Measurements from ENCODE around the gene MED15.

DNA sequence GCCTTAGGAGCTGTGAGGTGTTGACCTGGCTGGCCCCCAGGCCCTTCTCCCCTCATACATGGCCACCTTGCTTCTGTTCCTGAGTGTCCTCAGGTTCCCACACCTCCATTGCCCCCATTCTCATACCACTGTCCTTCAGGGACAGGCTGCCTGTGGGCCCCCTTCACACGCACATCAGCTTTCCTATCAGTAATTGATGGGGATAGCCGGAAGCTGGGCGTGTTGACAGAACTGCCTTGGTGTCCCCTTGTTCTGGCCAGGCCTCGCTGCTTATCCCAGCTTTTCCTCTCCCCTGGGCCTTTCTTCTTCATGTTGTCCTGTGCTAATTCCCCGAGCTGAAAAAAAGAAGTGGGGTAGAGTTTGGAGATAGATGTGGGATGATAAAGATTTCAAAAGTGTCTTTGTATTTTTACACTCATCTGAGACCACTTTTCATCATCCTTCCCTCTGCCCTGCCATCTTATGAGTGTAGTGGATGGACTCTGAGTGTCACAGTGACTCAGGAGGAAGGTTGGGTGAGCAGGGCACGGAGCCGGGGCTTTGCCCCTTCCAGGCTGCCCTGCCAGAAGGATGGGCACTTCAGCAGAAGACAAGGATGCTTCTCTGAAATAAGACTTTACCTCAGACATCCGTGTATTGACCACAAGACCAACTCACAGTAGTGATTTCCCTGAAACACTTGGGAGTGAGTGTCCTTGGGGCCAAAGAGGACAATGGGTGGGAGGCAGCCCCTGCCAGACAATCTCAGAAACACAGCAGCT is 42.8 kb downstream of the MED15 start:
- TF ChIP-seq GATA3 (IDR thresholded peaks at IDR 0.05; ENCODE audit: low read depth, low read length) (no peak), GATA2 (IDR thresholded peaks at IDR 0.05; ENCODE audit: low read depth, low read length) (no peak)

All from SH-SY5Y (cell line).